SW 1271 (cell line): ENCODE data around the gene COMMD1.
"Not testable (repeated sequence)": the region's sequence is repeated elsewhere in the genome, so short reads cannot be mapped to it uniquely, and the experiment has no call there.

Experiments used
- DNase-seq, 2 experiments: peaks; one replicate each; lab custom pipeline; 2025; lab: John Stamatoyannopoulos, UW

COMMD1 gene

DNA sequence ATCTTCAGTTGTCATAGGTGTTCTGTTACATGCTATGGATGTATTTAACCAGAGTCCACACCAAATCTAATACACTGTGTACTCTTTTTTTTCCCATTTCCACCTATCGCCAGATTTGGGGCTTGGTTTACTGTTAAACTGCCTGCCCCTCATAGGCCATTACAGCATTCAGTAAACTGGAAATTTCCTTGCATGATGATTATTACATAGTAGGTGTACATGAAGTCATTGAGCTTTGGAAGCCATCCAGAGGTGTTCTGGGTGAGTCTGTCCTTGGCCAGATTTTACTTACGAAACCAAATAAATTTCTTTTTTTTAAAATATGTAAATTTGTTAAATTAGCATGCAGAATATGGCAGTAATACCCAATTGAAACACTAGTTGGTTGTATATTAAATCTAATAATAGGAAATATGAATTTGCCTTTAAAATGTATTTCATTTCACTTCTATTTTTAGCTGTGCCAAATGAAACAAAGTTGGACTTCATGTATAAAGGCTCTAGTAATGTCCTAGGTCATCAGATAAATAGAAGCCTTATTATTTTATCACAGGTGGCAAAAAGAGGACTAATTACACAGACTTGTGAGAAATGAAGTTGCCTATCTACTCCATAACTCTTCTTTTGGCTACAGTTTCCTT, 60.7 kb downstream of the COMMD1 start:
- no peak for DNase-seq

GRCh38 chr2:61967262-61967661, 61.8 kb downstream of the COMMD1 start:
- no peak for DNase-seq

GRCh38 chr2:61969376-61969775, 63.9 kb downstream of the COMMD1 start:
- DNase-seq: no peak

GRCh38 chr2:61970807-61971556, 65.5 kb downstream of the COMMD1 start:
- DNase-seq: no peak

- DNase-seq: no peak
These were observed 73.0 kb downstream of the COMMD1 start for GRCh38 chr2:61978522-61978921.

DNA sequence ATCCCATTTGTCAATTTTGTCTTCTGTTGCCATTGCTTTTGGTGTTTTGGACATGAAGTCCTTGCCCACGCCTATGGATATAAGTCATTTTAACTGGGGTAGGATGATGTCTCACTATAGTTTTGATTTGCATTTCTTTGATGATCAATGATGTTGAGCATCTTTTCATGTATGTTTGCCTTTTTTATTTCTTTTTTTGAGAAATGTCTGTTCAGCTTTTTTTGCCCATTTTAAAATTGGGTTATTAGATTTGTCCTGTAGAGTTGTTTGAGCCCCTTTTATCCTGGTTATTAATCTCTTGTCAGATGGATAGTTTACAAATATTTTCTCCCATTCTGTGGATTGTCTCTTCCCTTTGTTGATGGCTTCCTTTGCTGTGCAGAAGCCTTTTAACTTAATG, 75.3 kb downstream of the COMMD1 start:
- DNase-seq: no peak

- no peak for DNase-seq
These were observed 79.2 kb downstream of the COMMD1 start for GRCh38 chr2:61984682-61985081.

DNA sequence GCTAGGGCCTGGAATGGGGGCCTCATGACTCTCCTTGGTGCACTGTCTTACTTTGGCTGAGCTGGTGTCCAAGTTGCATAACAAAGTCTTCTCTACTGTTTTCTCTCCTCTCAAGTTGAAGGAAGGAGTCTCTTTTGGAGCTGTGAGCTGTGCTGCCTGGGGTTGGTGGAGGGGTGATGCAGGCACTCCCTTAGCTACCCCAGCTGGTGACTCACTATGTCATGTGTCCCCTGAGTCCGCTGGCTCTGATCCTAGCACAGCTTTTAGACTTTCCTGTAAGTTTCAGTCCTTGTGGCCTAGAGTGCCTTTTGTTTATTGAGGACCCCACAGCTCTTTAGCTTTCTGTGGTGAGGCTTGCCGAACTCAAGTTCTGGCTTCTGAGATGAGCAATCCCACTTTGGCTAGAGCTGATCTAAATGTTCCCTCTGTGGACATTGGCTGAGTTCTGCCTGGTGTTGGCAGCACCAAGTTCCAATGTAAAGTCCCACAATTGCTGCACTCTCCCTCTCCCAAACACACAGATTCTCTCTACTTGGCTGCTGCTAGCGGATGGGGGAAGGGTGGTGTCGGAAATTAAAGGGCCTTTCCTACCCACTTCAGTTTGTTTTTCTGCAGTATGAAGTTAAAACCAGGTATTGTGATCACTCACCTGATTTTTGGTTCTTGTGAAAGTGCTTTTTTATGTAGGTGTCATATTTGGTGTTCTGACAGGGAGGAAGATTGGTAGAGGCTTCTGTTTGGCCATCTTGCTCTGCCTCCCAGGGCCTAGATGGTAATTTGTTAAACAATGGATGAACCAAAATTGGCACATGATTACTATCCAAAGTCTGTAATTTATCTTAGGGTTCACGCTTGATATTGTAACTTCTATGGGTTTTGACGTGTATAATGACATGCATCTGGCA, 83.2 kb downstream of the COMMD1 start:
- DNase-seq: no peak

DNA sequence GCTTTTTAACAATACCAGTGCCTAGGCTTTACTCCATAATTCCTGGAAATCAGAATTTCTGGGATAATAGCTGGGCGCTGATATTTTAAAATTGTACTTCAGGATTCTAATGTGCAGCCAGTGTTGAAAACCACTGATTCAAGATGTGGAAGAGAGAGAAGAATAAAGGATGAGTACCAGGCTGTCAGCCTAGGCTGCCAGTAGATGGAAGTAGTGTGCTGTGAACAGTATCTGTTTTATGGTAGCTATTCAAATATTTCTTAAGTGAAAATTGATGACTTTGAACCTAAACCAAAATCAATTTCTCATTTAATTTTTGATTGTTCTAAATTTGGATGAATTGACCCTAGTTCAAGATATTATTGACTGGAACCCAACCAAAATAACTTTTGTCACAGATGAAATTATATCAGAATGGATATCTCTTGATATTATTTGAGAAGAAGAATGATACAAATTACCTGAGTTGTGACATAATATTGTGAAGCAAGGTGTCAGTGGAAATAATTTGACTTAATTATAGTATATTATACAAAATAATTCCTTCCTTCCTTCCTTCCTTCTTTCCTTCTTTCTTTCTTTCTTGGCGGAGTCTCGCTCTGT, 88.0 kb downstream of the COMMD1 start:
- peak in 1 of 2 experiments; percentile 58 for DNase-seq

DNA sequence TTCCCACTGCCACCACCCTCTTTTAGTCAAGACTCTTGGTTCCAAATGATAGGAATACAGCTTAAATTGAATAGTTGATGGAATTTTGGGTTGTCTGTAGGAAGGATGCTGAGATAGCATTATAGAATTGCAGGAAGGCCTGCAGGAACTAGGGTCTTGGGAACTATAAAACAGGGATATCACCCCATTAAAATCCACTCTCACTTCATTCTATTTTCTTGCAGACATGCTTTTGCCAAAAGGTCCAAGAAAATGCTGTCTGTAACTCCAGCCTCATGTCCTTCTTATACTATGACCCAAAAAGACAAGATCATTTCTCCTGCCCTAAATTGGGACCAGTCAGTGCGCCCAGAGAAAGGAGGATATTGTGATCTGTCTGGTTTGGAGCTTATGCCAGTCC, 89.1 kb downstream of the COMMD1 start:
- DNase-seq: no peak

DNA sequence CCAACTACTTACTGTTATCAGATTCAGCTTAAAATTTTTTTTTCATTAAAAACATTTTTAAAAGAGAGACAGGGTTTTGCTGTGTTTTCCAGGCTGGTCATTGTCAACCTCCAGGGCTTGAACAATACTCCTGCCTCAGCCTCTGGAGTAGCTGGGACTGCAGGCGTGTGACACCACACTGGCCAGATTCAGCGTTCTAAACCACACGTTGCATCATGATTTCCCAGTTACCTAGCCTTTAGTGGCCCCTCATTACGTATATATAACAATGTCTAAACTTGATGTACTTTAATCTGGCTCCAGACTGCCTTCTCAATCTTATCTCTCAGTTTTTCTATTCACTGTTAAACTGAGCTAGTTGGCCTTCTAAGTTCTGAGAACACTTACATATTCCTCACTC, 89.6 kb downstream of the COMMD1 start:
- no peak for DNase-seq

- no peak for DNase-seq
These were observed 90.0 kb downstream of the COMMD1 start for GRCh38 chr2:61995515-61995914.

DNA sequence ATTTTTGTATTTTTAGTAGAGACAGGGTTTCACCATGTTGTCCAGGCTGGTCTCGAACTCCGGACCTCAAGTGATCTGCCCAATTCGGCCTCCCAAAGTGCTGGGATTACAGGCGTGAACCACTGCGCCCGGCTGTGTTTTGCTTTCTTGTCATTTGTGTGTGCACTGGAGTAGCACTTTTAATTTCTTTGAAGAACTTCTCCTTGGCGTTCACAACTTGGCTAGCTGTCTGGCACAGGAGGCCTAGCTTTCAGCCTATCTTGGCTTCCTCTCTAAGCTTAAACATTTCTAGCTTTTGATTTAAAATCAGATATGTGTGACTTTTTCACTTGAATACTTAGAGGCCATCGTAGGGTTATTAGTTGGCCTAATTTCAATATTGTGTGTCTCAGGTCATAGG, 93.0 kb downstream of the COMMD1 start:
- DNase-seq: no peak

- DNase-seq: no peak
These were observed 95.1 kb downstream of the COMMD1 start for GRCh38 chr2:62000538-62000937.

DNA sequence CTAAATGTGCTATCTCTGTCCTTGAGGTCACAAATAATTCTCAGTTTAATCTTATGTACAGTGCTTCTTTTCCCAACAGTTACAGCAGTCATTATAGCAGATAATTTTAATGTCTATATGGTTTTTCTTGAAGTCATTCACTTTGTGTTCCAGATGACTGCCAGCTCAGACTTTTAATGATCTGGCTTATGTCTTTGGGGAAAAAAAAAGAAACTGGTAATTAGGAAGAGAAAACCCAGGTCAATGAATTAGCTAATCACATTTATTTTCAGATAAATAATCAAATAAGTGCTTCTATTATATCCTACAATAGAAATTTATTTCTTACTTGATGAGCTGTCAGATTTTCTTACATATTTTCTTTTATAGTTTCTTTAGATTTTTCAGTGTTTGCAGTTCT, 96.0 kb downstream of the COMMD1 start:
- DNase-seq: no peak

DNA sequence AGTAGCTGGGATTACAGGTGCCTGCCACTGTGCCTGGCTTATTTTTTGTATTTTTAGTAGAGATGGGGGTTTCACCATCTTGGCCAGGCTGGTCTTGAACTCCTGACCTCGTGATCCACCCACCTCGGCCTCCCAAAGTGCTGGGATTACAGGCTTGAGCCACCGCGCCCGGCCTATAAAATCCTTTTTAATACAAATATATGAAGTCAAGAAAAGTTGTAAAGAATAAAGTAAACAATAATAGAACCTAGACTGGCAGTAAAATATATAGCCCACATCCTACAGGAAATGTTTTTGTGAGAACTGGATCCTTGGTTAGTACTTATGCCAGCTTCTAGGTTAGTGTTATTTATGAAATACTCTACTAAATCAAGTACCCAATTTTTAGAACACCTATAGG, 99.0 kb downstream of the COMMD1 start:
- DNase-seq: not testable (repeated sequence)

- DNase-seq: no peak
These were observed 102.1 kb downstream of the COMMD1 start for GRCh38 chr2:62007555-62007954.

DNA sequence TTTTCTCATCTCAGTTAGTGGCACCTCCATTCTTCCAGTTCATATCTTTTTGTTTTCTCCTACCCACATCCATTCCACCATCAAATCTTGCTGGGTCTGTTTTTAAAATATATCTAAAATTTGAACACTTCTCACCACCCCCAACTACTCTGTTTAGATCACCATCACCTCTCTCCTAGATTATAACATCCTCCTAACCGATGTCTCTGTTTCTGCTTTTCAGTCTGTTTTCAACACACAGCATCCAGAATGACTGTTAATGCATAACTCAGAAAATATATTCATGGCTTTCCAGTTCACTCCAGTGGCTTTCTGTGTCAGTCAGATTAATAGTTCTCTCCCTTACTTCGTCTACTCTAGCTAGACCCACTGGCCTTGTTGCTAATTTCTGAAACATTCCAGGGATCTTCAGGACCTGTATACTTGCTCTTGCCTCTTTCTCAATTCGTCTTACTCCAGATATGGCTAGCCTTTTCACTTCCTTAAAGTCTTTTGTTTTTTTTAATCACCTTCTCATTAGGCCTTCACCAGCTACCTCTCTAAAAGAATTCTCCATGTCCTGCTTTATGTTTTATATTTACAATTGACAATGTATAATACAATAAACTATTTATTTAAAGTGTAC, 105.3 kb downstream of the COMMD1 start:
- DNase-seq: no peak

- DNase-seq: no peak
These were observed 108.2 kb downstream of the COMMD1 start for GRCh38 chr2:62013641-62014040.

GRCh38 chr2:62014102-62014501, 108.6 kb downstream of the COMMD1 start:
- DNase-seq: no peak

- no peak for DNase-seq
These were observed 111.5 kb downstream of the COMMD1 start for GRCh38 chr2:62016957-62017356.

DNA sequence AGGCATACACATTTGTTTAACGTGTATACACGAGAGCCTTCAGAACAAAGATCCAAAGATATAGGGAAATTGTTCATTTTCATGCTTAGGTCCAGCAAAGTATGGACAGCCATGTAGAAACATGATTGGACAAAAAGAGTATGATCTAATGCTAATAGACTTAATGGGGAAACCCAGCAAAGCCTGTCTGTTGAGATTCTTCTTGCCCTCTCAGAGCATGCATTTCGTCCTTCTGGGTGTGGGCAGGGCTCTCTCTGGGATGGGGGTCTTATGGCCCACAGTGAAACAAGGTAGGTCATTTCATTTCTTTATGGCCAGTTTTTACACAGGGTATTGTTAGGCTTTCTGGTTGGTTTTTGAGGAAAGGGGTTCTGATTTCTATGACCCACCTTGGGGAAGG, 124.4 kb downstream of the COMMD1 start:
- no peak for DNase-seq
